Activated effector memory CD4-positive, alpha-beta T cell treated with Interleukin-2 at 50 U/mL for 16 hours (primary cell): ENCODE results near the gene GABBR2.
"Not testable (repeated sequence)": the region's sequence is repeated elsewhere in the genome, so short reads cannot be mapped to it uniquely, and the experiment has no call there.

Experiments
- DNase-seq: peaks from one replicate; pipeline ENCODE4 v3.0.0-alpha.2; 2020

Gene GABBR2

DNA sequence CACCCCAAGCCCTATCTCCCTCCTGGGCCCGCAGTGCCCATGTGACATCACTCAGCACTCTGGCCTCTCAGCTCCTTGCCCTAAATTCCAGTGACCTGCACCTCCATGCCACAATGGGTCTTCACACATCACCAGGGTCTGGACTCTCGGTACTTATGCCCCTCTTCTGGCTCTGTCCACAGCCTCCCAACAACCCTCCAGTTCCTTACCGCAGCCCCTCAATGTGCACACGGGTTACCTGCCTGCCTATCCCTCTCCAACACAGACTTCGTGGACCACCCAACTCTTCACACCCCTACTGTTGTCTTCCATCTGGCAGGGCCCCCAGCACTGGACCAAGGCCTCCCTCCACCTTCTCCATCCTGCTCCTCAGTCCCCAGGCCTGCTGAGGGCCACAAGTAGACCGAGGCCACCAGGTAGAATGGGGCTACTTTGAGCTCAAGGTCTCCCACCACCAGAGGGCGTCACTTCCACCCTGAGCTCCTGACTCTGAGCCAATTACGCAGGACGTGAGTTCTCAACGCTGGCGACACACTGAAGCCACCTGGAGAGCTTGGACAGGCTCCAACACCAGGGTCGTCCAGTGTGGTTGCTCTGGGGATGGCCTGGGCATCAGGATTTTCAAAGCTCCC, 172.1 kb downstream of the GABBR2 start:
- no peak for DNase-seq

DNA sequence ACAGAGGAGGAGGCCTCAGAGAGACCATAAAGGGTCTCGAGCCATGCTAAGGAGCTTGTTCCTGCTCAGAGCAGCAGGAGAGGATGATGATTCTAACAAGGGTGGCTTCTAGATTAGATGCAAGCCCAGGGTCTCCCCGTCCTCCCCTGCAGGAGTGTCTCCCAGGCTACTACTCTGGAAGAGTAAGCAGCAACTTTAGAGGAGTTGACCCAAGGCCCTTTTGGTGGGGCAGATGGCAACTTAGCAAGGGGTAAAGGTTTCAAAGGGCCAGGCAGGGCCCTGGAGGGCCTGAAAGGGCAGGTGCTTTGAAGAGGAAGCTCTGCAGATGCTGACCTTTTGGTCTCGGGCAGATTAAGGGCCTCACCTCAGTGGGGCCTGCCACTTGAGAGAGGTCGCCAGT, 174.9 kb downstream of the GABBR2 start:
- no peak for DNase-seq

GRCh38 chr9:98533132-98533531, 175.6 kb downstream of the GABBR2 start:
- no peak for DNase-seq

DNA sequence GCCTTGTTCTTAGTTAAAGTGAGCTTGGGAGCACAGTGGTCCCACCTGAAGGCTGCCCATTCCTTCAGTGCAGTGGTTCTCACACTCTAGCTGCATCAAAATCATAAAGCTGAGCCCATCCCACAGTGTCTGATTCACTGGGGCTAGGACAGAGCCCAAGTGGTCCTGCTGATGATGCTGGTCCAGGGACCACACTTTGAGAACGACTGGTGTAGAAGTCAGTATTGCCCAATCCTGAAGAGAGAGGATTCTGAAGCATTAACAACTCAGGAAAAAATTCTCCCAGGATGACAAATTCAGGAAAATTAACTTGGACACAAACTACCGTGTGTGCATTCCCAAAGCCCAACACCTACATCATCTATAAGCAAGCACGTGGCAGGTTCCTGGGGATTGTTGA, 176.2 kb downstream of the GABBR2 start:
- no peak for DNase-seq

- DNase-seq = no peak
Observed at GRCh38 chr9:98532147-98532546, 176.6 kb downstream of the GABBR2 start.

GRCh38 chr9:98530806-98531386, 177.8 kb downstream of the GABBR2 start:
- DNase-seq = no peak

DNA sequence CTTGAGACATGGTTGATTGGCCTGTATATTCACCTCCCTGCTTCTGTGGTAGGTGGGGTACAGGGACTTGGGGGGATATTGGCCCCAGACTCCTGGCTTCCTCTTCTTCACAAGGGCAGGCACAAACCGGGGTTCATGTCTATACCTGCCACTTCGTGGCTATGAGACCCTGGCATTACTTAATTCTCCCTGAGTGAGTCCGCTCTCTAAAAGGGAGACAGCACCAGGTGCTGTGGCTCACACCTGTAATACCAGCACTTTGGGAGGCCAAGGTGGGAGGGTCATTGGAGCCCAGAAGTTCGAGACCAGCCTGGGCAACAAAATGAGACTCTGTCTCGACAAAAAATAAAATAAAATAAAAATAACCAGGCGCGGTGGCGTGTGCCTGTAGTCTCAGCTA, 178.5 kb downstream of the GABBR2 start:
- no peak for DNase-seq

DNA sequence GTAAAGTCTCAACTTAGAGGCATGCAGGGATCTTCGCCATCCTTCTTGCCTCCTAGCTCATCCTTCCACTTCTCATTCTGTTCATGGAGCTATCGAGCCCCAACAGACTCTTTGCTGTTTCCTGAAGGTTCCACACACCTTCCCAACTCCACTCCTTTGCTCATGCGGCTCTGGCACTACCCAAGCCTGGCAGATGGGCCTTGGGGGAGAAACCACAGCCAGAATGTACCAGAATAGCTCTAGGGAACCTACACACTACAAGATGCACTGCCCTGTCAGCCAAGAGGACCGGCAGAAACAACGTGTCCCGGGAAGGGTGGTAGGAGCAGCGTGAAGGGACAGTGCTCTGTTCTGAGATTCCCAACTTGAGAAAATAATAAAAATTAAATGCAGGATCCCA, 178.9 kb downstream of the GABBR2 start:
- no peak for DNase-seq

DNA sequence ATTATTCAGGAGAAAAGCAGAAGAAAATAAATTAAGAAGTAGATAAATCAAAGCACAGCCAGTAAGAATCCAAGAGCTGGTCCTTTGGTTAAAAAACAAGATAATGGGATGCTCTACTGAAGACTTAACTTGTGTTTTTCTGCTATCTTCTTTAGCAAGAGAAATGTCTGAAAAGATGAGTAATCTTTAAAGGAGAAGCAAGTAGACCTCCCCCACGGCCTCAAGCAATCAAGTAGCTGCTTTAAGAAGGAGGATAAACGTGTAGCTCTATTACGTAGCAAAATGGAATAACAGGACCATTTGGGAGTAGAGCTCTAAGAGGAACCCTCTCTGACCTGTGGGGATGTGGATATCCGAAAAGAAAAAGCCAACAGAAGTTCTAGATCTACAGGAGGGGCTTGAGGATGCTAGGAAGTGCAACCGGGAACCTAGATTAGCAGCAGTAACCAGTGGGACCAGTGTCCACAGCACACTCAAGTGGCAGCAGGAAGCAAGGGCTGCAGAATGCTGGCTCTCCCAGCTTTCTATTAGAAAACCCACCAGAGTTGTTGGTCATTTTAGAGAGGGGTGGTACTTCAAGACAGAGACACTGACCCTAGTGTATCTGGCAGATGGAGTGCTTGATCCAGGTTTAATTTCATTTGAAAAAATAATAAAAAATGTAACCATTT, 185.4 kb downstream of the GABBR2 start:
- DNase-seq = no peak

- DNase-seq = no peak
Observed at GRCh38 chr9:98522487-98522886, 186.2 kb downstream of the GABBR2 start.

GRCh38 chr9:98521141-98521540, 187.6 kb downstream of the GABBR2 start:
- DNase-seq = no peak

DNA sequence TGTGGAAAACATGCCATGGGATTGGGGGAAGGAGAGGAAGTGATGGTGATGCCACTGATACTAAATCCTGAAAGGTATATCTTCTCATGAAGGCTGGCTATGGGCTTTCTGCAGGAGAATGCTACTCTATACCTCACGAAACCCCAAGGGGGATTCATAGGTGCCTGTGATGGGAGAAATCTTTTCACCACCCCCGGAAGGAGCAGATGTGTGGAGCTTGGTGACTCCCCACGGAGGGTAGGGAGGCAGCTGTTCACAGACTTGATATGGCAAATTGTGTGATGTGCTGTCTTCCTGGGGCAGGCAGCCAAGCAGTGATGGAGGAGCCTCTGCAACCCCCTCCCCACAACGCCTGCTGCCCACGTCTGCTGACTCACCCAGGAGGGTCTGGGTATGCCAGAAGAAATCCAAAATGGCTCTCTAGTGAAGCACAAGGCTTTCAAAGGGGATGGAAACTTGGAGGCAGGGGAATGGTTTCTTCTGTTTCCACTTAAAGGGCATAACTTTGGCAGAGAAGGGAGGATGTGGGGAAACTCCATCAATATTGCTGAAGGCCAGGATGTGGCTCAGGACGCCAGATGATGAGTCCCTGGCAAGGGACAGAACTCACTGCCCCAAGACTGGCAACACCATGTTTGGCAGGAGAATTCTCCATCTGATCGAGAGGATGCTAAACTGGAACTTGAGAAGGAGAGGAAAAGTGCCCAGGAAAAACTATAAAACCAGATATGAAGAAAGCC, 188.3 kb downstream of the GABBR2 start:
- DNase-seq = no peak

DNA sequence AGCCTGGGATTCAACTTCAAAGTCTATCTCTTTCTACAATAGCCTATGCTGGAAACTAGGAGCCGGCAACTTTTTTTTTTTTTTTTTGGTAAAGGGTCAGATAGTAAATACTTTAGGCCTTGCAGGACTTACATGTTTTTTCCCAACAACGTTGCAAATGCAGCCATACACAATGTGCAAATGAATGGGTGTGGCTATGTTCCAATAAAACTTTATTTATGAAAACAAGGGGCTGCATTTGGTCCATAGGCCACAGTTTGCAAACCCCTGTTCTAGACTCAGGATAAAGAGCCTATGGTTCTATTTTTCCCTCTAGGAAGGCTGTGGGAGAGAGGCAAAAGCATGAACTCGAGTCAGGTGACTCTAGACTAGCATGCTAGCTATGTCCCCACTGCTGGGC, 189.1 kb downstream of the GABBR2 start:
- DNase-seq = no peak

- no peak for DNase-seq
Observed at GRCh38 chr9:98518556-98518955, 190.2 kb downstream of the GABBR2 start.

DNA sequence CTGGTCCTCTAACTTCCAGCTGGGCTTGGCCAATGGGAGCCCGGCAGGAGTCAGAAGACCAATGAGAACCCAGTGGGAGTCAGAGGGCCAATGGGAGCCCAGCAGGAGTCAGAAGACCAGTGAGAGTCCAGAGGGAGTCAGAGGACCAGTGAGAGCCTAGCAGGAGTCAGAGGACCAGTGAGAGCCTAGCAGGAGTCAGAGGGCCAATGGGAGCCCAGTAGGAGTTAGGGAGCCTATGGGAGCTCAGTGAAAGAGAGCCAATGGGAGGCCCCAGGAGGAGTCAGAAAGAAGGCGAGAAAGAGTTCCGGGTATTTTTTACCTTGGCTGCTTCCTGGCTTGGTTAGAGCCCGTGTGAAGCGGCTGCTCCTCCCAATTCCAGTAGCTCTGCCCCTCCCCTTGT, 191.0 kb downstream of the GABBR2 start:
- no peak for DNase-seq

- no peak for DNase-seq
Observed at GRCh38 chr9:98516897-98517503, 191.7 kb downstream of the GABBR2 start.

GRCh38 chr9:98516205-98516896, 192.4 kb downstream of the GABBR2 start:
- DNase-seq = no peak

DNA sequence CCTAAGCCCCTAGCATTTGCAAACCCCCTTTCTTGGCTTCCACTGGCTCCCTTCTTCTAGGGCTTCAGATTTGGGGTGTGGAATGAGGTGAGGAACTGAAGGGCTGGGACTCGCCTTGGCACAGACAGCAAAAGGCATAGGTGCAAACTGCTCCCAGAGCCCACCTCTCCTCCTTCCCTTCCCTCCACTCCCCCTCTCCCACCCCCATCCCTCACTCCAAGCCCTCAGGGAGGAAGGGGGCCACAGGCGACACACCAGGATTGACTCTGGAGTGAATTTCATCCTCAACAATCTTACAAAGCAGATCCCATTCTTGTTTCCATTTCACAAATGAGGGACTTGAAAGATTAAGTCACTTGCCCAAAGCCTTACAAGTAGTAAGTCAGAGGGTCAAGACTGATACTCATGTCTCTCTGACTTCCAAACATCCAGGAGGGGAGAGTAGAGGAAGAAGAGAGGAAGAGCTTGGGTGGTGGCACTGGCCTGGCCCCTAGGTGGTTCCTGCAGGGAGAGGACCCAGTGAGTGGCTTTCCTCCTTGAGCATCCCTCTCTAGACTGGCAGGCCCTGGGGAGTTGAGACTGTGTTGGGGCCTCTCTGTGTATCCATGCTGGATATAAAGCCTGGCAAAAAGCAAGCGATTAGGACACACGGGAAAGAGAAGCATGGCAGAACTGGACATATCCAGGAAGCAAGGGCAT, 193.1 kb downstream of the GABBR2 start:
- DNase-seq = no peak

GRCh38 chr9:98514841-98515240, 193.9 kb downstream of the GABBR2 start:
- DNase-seq = no peak

- not testable (repeated sequence) for DNase-seq
Observed at GRCh38 chr9:98508217-98508919, 200.4 kb downstream of the GABBR2 start.

- DNase-seq = no peak
Observed at GRCh38 chr9:98506422-98507054, 202.2 kb downstream of the GABBR2 start.
